ENCODE measurements around the gene SPECC1. TPM values are rescaled to one million over a fixed set of nuclear protein-coding genes. Genes with fewer than 3 reads are reported as not detected.
"Not testable (repeated sequence)": the region's sequence is repeated elsewhere in the genome, so short reads cannot be mapped to it uniquely, and the experiment has no call there.

The SPECC1 gene
- total RNA-seq, 1 donor from 2014 or later: 6.3 TPM

- intact Hi-C loops (cut with micrococcal nuclease): loop anchor here (1.0 kb wide), 2 partner anchors 93 to 106 kb away; no protein-coding TSS in a partner anchor
These were observed 217.8 kb downstream of the SPECC1 start for GRCh38 chr17:20226814-20227482.

GRCh38 chr17:20227720-20228370, 218.7 kb downstream of the SPECC1 start:
- intact Hi-C loops (cut with micrococcal nuclease): not testable (repeated sequence)

GRCh38 chr17:20228410-20228809, 219.3 kb downstream of the SPECC1 start:
- intact Hi-C loops (cut with micrococcal nuclease): no loop called here

- intact Hi-C loops (cut with micrococcal nuclease): no loop called here
These were observed 219.7 kb downstream of the SPECC1 start for GRCh38 chr17:20228860-20229259.

- intact Hi-C loops (cut with micrococcal nuclease): no loop called here
These were observed 221.8 kb downstream of the SPECC1 start for GRCh38 chr17:20230924-20231323.

GRCh38 chr17:20232611-20233010, 223.5 kb downstream of the SPECC1 start:
- intact Hi-C loops (cut with micrococcal nuclease): no loop called here

GRCh38 chr17:20234276-20234675, 225.1 kb downstream of the SPECC1 start:
- intact Hi-C loops (cut with micrococcal nuclease): loop anchor here (2.0 kb wide), 1 partner anchor 47 kb away; no protein-coding TSS in a partner anchor

GRCh38 chr17:20235747-20236146, 226.6 kb downstream of the SPECC1 start:
- intact Hi-C loops (cut with micrococcal nuclease): loop anchor here (2.0 kb wide), 1 partner anchor 45 kb away; no protein-coding TSS in a partner anchor

- intact Hi-C loops (cut with micrococcal nuclease): no loop called here
These were observed 227.5 kb downstream of the SPECC1 start for GRCh38 chr17:20236578-20237227.

GRCh38 chr17:20239776-20240175, 230.6 kb downstream of the SPECC1 start:
- intact Hi-C loops (cut with micrococcal nuclease): not testable (repeated sequence)

GRCh38 chr17:20241855-20242254, 232.7 kb downstream of the SPECC1 start:
- intact Hi-C loops (cut with micrococcal nuclease): no loop called here

- intact Hi-C loops (cut with micrococcal nuclease): no loop called here
These were observed 233.1 kb downstream of the SPECC1 start for GRCh38 chr17:20242271-20242670.

GRCh38 chr17:20243524-20243923, 234.4 kb downstream of the SPECC1 start:
- intact Hi-C loops (cut with micrococcal nuclease): no loop called here

- intact Hi-C loops (cut with micrococcal nuclease): no loop called here
These were observed 235.5 kb downstream of the SPECC1 start for GRCh38 chr17:20244671-20245070.

- intact Hi-C loops (cut with micrococcal nuclease): no loop called here
These were observed 237.5 kb downstream of the SPECC1 start for GRCh38 chr17:20246692-20247091.

- intact Hi-C loops (cut with micrococcal nuclease): no loop called here
These were observed 244.2 kb downstream of the SPECC1 start for GRCh38 chr17:20253323-20253722.

- intact Hi-C loops (cut with micrococcal nuclease): no loop called here
These were observed 245.4 kb downstream of the SPECC1 start for GRCh38 chr17:20254541-20254940.

- intact Hi-C loops (cut with micrococcal nuclease): no loop called here
These were observed 247.0 kb downstream of the SPECC1 start for GRCh38 chr17:20256144-20256543.

- intact Hi-C loops (cut with micrococcal nuclease): no loop called here
These were observed 247.8 kb downstream of the SPECC1 start for GRCh38 chr17:20257008-20257407.

GRCh38 chr17:20257798-20258197, 248.6 kb downstream of the SPECC1 start:
- intact Hi-C loops (cut with micrococcal nuclease): no loop called here

- intact Hi-C loops (cut with micrococcal nuclease): no loop called here
These were observed 250.5 kb downstream of the SPECC1 start for GRCh38 chr17:20259668-20260067.

GRCh38 chr17:20260268-20260667, 251.1 kb downstream of the SPECC1 start:
- intact Hi-C loops (cut with micrococcal nuclease): no loop called here

Measured in T-helper 2 cell treated with Interferon-gamma antibody and Interleukin-4, amounts not matched to agents 100 ng/mL and 5 ng/mL, for 36 hours (primary cell).